Measurements from ENCODE around the gene PDGFD. TPM values are rescaled to one million over a fixed set of nuclear protein-coding genes. Genes with fewer than 3 reads are reported as not detected.

Gene PDGFD
- total RNA-seq, 2 experiments from 2014 or later = not detected

DNA sequence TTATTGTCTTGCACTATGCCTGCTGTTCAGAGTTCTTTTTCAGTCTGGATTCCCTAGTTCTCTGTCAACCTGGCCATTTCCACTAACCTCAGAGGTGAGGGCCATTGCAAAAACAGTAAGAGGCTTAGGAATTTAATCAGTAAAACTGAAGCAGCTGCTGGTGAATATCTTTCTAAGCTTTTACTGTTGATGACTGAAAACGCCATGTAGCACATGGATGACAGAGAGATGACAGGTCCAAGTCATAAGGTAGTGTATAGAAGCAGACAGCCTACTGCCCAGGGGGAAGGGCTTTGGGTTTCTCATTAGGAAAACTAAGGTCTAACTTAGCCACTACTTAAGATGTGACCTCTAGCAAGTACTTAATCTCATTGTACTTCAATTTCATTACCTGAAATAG is 280.1 kb downstream of the PDGFD start:
- H3K27me3 Mint-ChIP-seq (ENCODE audit: low read depth) = no peaks in the 10 kb centered on the region
- CTCF ChIA-PET = no interaction called here
- no peaks in the 10 kb centered on the region for H3K4me1 Mint-ChIP-seq (ENCODE audit: low read depth)
- no peaks in the 10 kb centered on the region for H3K36me3 Mint-ChIP-seq (ENCODE audit: low read depth)
- DNase-seq = no peak
- peaks cover 2% of the 10 kb centered on the region for H3K9me3 Mint-ChIP-seq
- intact Hi-C loops (cut with micrococcal nuclease) = no loop called here
- no peak overlapping the region for H3K27ac Mint-ChIP-seq
- H3K4me3 Mint-ChIP-seq = no peak overlapping the region

GRCh38 chr11:103883291-103883690 is 280.7 kb downstream of the PDGFD start:
- Mint-ChIP-seq H3K4me1 (ENCODE audit: low read depth) (no peaks in the 10 kb centered on the region), H3K4me3 (no peak overlapping the region), H3K27ac (no peak overlapping the region), H3K27me3 (ENCODE audit: low read depth) (no peaks in the 10 kb centered on the region), H3K36me3 (ENCODE audit: low read depth) (no peaks in the 10 kb centered on the region), H3K9me3 (no peaks in the 10 kb centered on the region)
- no peak for DNase-seq
- intact Hi-C loops (cut with micrococcal nuclease) = no loop called here
- CTCF ChIA-PET = no interaction called here

- intact Hi-C loops (cut with micrococcal nuclease) = no loop called here
- H3K27me3 Mint-ChIP-seq (ENCODE audit: low read depth) = no peaks in the 10 kb centered on the region
- no peak overlapping the region for H3K4me3 Mint-ChIP-seq
- no peaks in the 10 kb centered on the region for H3K9me3 Mint-ChIP-seq
- CTCF ChIA-PET = no interaction called here
- no peaks in the 10 kb centered on the region for H3K36me3 Mint-ChIP-seq (ENCODE audit: low read depth)
- no peak overlapping the region for H3K27ac Mint-ChIP-seq
- DNase-seq = no peak
- H3K4me1 Mint-ChIP-seq (ENCODE audit: low read depth) = no peaks in the 10 kb centered on the region
These were observed 282.4 kb downstream of the PDGFD start for GRCh38 chr11:103881584-103881983.

GRCh38 chr11:103880968-103881367 is 283.0 kb downstream of the PDGFD start:
- Mint-ChIP-seq H3K27me3 (ENCODE audit: low read depth) (no peaks in the 10 kb centered on the region), H3K4me3 (no peak overlapping the region), H3K9me3 (no peaks in the 10 kb centered on the region), H3K36me3 (ENCODE audit: low read depth) (no peaks in the 10 kb centered on the region), H3K4me1 (ENCODE audit: low read depth) (no peaks in the 10 kb centered on the region), H3K27ac (no peak overlapping the region)
- CTCF ChIA-PET = no interaction called here
- DNase-seq = no peak
- intact Hi-C loops (cut with micrococcal nuclease) = no loop called here

DNA sequence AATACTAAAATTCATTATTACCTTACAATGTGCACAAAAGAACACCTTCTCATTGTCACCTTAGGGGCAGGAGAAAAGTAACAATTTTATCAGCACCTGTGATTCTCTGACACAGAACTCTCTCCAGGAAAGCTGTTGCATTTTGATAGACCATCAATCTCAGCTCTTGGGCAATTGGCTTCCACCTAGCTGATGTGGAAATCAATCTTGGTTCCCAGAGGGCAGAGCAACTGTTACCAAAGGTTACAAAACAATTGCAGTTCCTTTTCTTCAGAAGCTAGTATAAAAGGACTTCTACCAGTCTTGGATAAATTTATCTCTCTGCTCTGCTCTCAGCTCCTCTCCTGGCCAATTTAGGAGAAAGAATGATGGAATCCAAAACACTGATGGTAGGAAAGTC is 285.3 kb downstream of the PDGFD start:
- CTCF ChIA-PET = no interaction called here
- no peak overlapping the region for H3K4me3 Mint-ChIP-seq
- intact Hi-C loops (cut with micrococcal nuclease) = no loop called here
- H3K4me1 Mint-ChIP-seq (ENCODE audit: low read depth) = no peaks in the 10 kb centered on the region
- no peak for DNase-seq
- H3K27me3 Mint-ChIP-seq (ENCODE audit: low read depth) = no peaks in the 10 kb centered on the region
- H3K27ac Mint-ChIP-seq = no peak overlapping the region
- no peaks in the 10 kb centered on the region for H3K9me3 Mint-ChIP-seq
- no peaks in the 10 kb centered on the region for H3K36me3 Mint-ChIP-seq (ENCODE audit: low read depth)

DNA sequence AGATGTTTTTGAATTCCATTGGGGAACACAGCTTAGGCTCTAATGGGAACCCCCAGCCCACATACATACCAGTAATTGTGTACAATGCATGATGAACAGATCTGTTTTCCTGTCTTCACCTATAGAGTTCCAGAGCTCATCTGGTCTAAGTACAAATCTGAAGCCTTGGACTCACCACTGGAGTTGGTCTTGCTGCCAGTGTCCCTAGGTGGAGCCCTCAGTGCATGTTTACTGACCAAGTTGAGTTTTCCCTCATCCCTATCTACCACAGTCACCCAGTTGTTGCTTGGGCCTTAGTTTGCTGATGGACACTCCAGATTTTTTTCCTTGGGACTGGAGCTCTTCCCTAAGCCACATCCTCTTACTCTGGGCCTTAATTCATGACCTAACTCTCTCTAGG is 286.7 kb downstream of the PDGFD start:
- H3K27ac Mint-ChIP-seq = no peak overlapping the region

DNA sequence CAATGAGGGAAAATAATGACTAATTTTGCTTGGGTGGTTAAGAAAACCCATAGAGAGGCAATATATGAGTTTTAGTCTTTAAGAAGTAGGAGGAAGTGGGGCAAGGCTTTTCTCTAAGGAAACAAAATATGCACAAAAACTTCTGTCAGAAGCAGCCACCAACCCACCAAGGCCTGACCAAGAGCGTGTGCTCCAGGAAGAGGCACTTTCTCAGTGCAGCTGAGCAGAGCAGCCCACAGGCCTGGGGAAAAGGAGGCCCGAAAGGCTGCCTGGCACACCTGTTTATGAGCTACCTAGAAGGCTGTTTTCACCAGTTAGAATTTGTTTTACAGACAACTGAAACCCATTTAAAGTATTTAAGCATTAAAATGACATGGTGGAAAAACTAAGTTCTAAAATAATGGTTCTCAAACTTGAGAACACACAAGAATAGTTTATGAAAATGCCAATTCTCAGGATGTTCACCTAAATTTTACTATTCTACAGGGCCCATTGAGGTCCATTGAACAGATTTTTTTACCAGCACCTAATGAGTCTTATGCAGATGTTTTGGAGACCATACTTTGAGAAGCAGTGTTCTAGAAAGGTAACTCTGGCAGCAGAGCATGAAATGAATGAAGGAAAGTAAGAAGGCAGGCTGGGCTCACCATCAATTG is 288.0 kb downstream of the PDGFD start:
- intact Hi-C loops (cut with micrococcal nuclease) = no loop called here
- H3K9me3 Mint-ChIP-seq = no peaks in the 10 kb centered on the region
- H3K4me3 Mint-ChIP-seq = no peak overlapping the region
- no peak overlapping the region for H3K27ac Mint-ChIP-seq
- no peaks in the 10 kb centered on the region for H3K36me3 Mint-ChIP-seq (ENCODE audit: low read depth)
- H3K27me3 Mint-ChIP-seq (ENCODE audit: low read depth) = no peaks in the 10 kb centered on the region
- no peak for DNase-seq
- no peaks in the 10 kb centered on the region for H3K4me1 Mint-ChIP-seq (ENCODE audit: low read depth)
- CTCF ChIA-PET = no interaction called here

More for the DNA sequence above, 286.7 kb downstream of the PDGFD start:
- Mint-ChIP-seq H3K9me3 (no peaks in the 10 kb centered on the region), H3K4me3 (no peak overlapping the region), H3K27me3 (ENCODE audit: low read depth) (no peaks in the 10 kb centered on the region), H3K36me3 (ENCODE audit: low read depth) (no peaks in the 10 kb centered on the region), H3K4me1 (ENCODE audit: low read depth) (no peaks in the 10 kb centered on the region)
- CTCF ChIA-PET = interaction anchor here (0.9 kb wide), 1 partner anchor 196 kb away, joined by 3 read pairs; no protein-coding TSS in a partner anchor
- intact Hi-C loops (cut with micrococcal nuclease) = no loop called here
- DNase-seq = no peak

- no peak overlapping the region for H3K4me3 Mint-ChIP-seq
- no peak overlapping the region for H3K27ac Mint-ChIP-seq
- CTCF ChIA-PET = no interaction called here
- H3K36me3 Mint-ChIP-seq (ENCODE audit: low read depth) = no peaks in the 10 kb centered on the region
- no peaks in the 10 kb centered on the region for H3K9me3 Mint-ChIP-seq
- no peak for DNase-seq
- H3K4me1 Mint-ChIP-seq (ENCODE audit: low read depth) = no peaks in the 10 kb centered on the region
- H3K27me3 Mint-ChIP-seq (ENCODE audit: low read depth) = no peaks in the 10 kb centered on the region
- intact Hi-C loops (cut with micrococcal nuclease) = no loop called here
These were observed 291.2 kb downstream of the PDGFD start for GRCh38 chr11:103872748-103873147.

DNA sequence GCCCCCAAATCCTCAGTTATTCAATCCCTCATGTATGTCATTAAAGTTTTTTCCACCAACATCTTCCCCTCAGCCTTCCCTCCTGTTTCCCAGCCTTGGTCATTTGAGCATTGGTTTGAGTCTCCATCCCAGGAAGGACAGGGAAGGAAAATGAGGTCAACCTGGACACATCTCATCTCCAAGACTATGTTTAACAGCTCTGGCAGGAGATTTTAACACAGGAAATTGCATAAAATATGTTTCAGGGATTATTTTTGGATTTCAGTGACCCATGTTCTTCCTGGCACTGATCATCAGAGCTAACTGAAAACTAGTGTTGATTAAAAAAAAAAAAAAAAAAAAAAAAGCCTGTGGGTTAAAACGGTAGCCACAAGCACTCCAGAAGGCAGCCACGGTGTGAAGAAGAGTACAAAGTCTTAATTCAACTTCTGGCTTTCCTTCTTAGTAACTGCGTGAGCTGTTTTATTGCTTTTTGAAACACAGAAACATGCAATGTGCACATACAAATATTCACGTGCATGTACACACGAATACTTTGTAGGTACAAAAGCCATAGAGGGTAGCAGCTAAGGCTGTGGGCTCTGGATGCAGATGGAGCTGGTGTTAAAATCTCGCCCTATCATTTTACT is 291.9 kb downstream of the PDGFD start:
- Mint-ChIP-seq H3K27ac (no peak overlapping the region), H3K4me1 (ENCODE audit: low read depth) (no peaks in the 10 kb centered on the region), H3K9me3 (no peaks in the 10 kb centered on the region), H3K4me3 (no peak overlapping the region), H3K27me3 (ENCODE audit: low read depth) (no peaks in the 10 kb centered on the region), H3K36me3 (ENCODE audit: low read depth) (no peaks in the 10 kb centered on the region)
- no peak for DNase-seq
- intact Hi-C loops (cut with micrococcal nuclease) = no loop called here
- CTCF ChIA-PET = no interaction called here

DNA sequence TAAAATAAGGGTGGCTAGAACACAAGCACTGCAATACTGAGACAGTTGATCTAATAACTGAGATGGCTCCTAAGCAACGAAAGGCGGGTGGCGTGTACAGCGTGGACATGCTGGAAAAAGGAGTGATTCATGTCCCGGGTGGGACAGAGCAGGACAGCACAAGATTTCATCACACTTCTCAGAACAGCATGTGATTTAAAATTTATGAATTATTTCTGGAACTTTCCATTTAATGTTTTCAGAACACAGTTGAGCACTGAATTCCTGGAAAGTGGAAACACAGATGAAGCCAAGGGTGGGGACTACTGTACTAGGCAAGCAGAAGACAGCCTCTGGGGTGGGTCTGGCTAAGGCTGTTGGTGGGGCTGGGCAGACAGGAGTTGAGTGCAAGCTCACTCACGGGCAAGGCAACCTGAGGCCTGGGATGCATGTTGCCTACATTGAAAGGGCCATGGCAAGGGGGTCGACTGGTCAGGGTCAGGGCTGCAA is 293.1 kb downstream of the PDGFD start:
- Mint-ChIP-seq H3K4me1 (ENCODE audit: low read depth) (no peaks in the 10 kb centered on the region), H3K36me3 (ENCODE audit: low read depth) (no peaks in the 10 kb centered on the region), H3K9me3 (no peaks in the 10 kb centered on the region), H3K27me3 (ENCODE audit: low read depth) (no peaks in the 10 kb centered on the region), H3K4me3 (no peak overlapping the region), H3K27ac (no peak overlapping the region)
- CTCF ChIA-PET = no interaction called here
- no peak for DNase-seq
- intact Hi-C loops (cut with micrococcal nuclease) = no loop called here

GRCh38 chr11:103867481-103867880 is 296.5 kb downstream of the PDGFD start:
- no peaks in the 10 kb centered on the region for H3K27me3 Mint-ChIP-seq (ENCODE audit: low read depth)
- no peak overlapping the region for H3K27ac Mint-ChIP-seq
- no peak overlapping the region for H3K4me3 Mint-ChIP-seq
- H3K9me3 Mint-ChIP-seq = no peaks in the 10 kb centered on the region
- intact Hi-C loops (cut with micrococcal nuclease) = no loop called here
- DNase-seq = no peak
- no peaks in the 10 kb centered on the region for H3K36me3 Mint-ChIP-seq (ENCODE audit: low read depth)
- H3K4me1 Mint-ChIP-seq (ENCODE audit: low read depth) = no peaks in the 10 kb centered on the region
- CTCF ChIA-PET = no interaction called here

DNA sequence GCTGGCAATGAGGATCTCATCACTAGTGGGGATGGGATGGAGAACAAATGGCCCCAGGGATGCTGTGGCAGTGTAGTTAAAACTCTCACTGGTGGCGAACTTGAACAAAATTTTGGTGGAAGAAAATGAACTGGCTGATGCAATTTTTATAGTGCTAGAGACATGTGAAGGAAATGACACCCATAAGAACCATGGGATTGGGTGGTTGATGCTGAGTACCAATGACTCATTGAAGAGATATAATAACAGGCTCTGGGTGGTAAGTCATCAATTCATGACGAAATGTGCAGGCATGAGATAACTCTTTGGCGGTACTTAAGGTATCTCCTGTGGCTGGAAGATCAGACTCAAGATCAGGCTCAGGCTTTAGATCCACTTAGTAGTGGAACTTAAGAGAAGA is 300.4 kb downstream of the PDGFD start:
- no peak for DNase-seq
- no peak overlapping the region for H3K4me3 Mint-ChIP-seq
- H3K36me3 Mint-ChIP-seq (ENCODE audit: low read depth) = no peaks in the 10 kb centered on the region
- CTCF ChIA-PET = no interaction called here
- no peaks in the 10 kb centered on the region for H3K9me3 Mint-ChIP-seq
- no peak overlapping the region for H3K27ac Mint-ChIP-seq
- intact Hi-C loops (cut with micrococcal nuclease) = no loop called here
- no peaks in the 10 kb centered on the region for H3K27me3 Mint-ChIP-seq (ENCODE audit: low read depth)
- no peaks in the 10 kb centered on the region for H3K4me1 Mint-ChIP-seq (ENCODE audit: low read depth)

DNA sequence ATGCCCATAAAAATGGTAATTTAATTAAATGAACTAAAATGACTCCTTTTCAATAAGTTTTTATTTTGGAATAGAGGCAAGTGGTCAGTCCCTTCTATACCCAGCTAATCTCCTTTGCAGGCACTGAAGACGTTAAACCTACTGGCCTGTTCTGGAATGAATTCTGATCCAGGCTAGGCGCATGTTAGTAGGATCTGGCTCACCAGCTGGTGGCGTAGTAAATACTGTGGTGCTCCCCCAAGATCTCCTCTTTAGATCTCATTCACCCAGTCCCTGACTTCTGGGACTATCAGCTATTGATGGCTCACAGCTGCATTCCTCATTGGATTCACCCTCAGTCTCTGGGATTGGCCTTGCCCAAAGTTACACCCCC is 301.2 kb downstream of the PDGFD start:
- Mint-ChIP-seq H3K9me3 (no peaks in the 10 kb centered on the region), H3K36me3 (ENCODE audit: low read depth) (no peaks in the 10 kb centered on the region), H3K4me3 (no peak overlapping the region), H3K27me3 (ENCODE audit: low read depth) (no peaks in the 10 kb centered on the region), H3K4me1 (ENCODE audit: low read depth) (no peaks in the 10 kb centered on the region), H3K27ac (no peak overlapping the region)
- intact Hi-C loops (cut with micrococcal nuclease) = no loop called here
- no peak for DNase-seq
- CTCF ChIA-PET = no interaction called here
